Transverse colon (tissue), 4 donors: ENCODE measurements around the gene INA. TPM values are rescaled to one million over a fixed set of nuclear protein-coding genes. Genes with fewer than 3 reads are reported as not detected.

Experiments used
- DNase-seq: peaks from one replicate; pipeline ENCODE4 v3.0.0-alpha.2; 2019
- H3K27ac ChIP-seq, 4 donors: fragments of 200-600 bp; sonication (generic); 2 replicates each; pipeline ENCODE4 v1.5.1; 2016 to 2018; ENCODE audit warnings: inconsistent platforms in 4 of 4
- H3K27me3 ChIP-seq: fragments of 200-600 bp; sonication (generic); 2 replicates; pipeline ENCODE4 v1.5.1; 2017; ENCODE audit warnings: inconsistent platforms
- H3K36me3 ChIP-seq, 4 donors: fragments of 200-600 bp; sonication (generic); 2 replicates each; pipeline ENCODE4 v1.5.1; 2017 to 2019; ENCODE audit warnings: inconsistent platforms in 4 of 4
- H3K4me1 ChIP-seq, 4 donors: fragments of 200-600 bp; sonication (generic); 2 replicates each; pipeline ENCODE4 v1.5.1; 2017 to 2020; ENCODE audit warnings: inconsistent platforms in 4 of 4
- H3K4me3 ChIP-seq, 4 donors: fragments of 200-600 bp; sonication (generic); 1 replicate in 1 of 4; 2 replicates in 3 of 4; pipeline versions ENCODE4 v1.5.1 to v1.6.1; 2017 to 2019; ENCODE audit warnings: inconsistent platforms in 4 of 4
- H3K9me3 ChIP-seq, 2 donors: fragments of 200-600 bp; sonication (generic); 2 replicates each; pipeline ENCODE4 v1.5.1; 2017 to 2019; ENCODE audit warnings: inconsistent platforms in 2 of 2
- CTCF ChIP-seq, 5 experiments: fragments of 200-600 bp in 3 of 5; fragments of 450-650 bp in 2 of 5; sonication (generic) in 3 of 5; IDR thresholded peaks; 1 replicate in 2 of 5; 2 replicates in 3 of 5; pipeline ENCODE4 v1.5.1; 2016 to 2017; ENCODE audit warnings: antibody characterized with exemption in 5 of 5, inconsistent platforms in 3 of 5, mild to moderate bottlenecking in 2 of 5, moderate library complexity in 1 of 5
- EP300 ChIP-seq: sonication (generic); formaldehyde crosslinking; IDR thresholded peaks from one replicate; pipeline ENCODE4 v1.6.1; 2017; ENCODE audit warnings: antibody characterized with exemption, low read depth
- POLR2A ChIP-seq: fragments of 450-650 bp; IDR thresholded peaks from one replicate; pipeline ENCODE4 v1.6.1; 2016; ENCODE audit warnings: antibody characterized with exemption, mild to moderate bottlenecking, moderate library complexity
- POLR2AphosphoS5 ChIP-seq, 3 donors: sonication (generic); formaldehyde crosslinking; IDR thresholded peaks; one replicate each; pipeline ENCODE4 v1.6.1; 2016; ENCODE audit warnings: antibody characterized with exemption in 3 of 3
- WGBS, 2 donors: methylation state at CpG; one replicate each; pipeline ENCODE4 v1.1.5; 2018; ENCODE audit warnings: low coverage in 1 of 2; 5-methylcytosine and 5-hydroxymethylcytosine counted together
- in situ Hi-C, 4 donors: fragments of 200-750 bp; cut with MboI; loops; one replicate each; pipeline versions ENCODE4 v1.15.0 to v1.15.1; 2017; ENCODE audit warnings: low sequenced_read_pairs in 3 of 4, low pct_ligation_motif_present in 1 of 4, low pct_unique_long_range_greater_than_20kb in 1 of 4
- intact Hi-C: fragments of 100-400 bp; cut with DNase I; formaldehyde crosslinking; loops from one replicate; pipeline ENCODE4 v1.15.1; 2023; ENCODE audit warnings: low total_unique reads
- small RNA-seq, 4 donors: library from RNA; depleted of rRNA; stranded (forward); fragments of <200 nt; gene quantifications; one replicate each; pipeline ENCODE3, GENCODE V24; 2016
- total RNA-seq, 4 donors: library from RNA; depleted of rRNA; stranded (reverse); fragments of >200 nt; gene quantifications; one replicate each; pipeline ENCODE4 v1.1.0, GENCODE V29; 2016

INA gene
- total RNA-seq, 4 donors from 2014 or later = 0.60 to 1.1 (median 0.95) TPM

DNA sequence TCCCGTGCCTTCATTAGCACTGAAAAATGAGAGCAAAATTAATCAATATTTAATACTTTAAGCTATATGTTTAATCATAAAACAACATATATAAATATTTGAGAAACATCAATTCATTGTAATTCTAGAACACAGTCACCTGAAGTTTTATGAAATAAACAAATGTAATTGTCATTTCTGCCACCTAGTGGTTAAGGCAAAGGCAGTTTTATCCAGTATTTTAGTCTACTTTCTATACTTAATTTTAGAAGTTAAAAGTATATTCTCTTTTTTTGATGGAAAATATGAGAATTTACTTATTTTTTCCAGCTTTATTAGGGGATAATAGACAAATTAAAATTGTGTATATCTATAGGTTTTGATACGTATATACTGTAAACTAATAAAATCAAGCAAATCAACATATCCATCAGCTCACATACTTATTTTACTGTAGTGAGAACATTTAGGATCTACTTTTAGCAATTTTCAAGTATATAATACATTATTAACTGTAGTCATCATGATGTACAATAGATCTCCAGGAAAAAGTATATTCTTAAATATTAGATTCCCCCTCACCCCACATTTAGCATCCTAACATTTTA, 57.1 kb downstream of the INA start:
- no peaks in the 10 kb centered on the region for H3K9me3 ChIP-seq
- intact Hi-C loops = no loop called here
- 85 to 88% methylated on average over 2 of the region's 2 CpGs for WGBS, 2 donors
- H3K4me1 ChIP-seq = no peaks in the 10 kb centered on the region
- DNase-seq = no peak
- H3K27ac ChIP-seq = no peak overlapping the region
- no peak overlapping the region for H3K4me3 ChIP-seq
- in situ Hi-C loops = no loop called here
- no peak for TF ChIP-seq POLR2A
- no peak for TF ChIP-seq EP300
- TF ChIP-seq CTCF (IDR thresholded peaks at IDR 0.05) = peak; percentile 50 to 61 (median 56)
- no peak for TF ChIP-seq POLR2AphosphoS5 (IDR thresholded peaks at IDR 0.05)
- peaks cover 0 to 19% (median 4%) of the 10 kb centered on the region in 4 donors for H3K36me3 ChIP-seq
- no peaks in the 10 kb centered on the region for H3K27me3 ChIP-seq

GRCh38 chr10:103334567-103334966, 57.6 kb downstream of the INA start:
- H3K4me3 ChIP-seq = no peak overlapping the region
- TF ChIP-seq EP300 = no peak
- TF ChIP-seq CTCF (IDR thresholded peaks at IDR 0.05) = no peak
- no peak overlapping the region for H3K27ac ChIP-seq
- in situ Hi-C loops = no loop called here
- intact Hi-C loops = no loop called here
- H3K9me3 ChIP-seq = no peaks in the 10 kb centered on the region
- no peaks in the 10 kb centered on the region for H3K4me1 ChIP-seq
- H3K27me3 ChIP-seq = no peaks in the 10 kb centered on the region
- DNase-seq = no peak
- H3K36me3 ChIP-seq = peaks cover 0 to 21% (median 3%) of the 10 kb centered on the region in 4 donors

- peaks cover 0 to 21% (median 1%) of the 10 kb centered on the region in 4 donors for H3K36me3 ChIP-seq
Observed at GRCh38 chr10:103336370-103336769, 59.4 kb downstream of the INA start.

More at GRCh38 chr10:103336370-103336769, 59.4 kb downstream of the INA start:
- 90% methylated on average over 4 of the region's 4 CpGs; no CpG with 5 or more reads in 1 of the 2 donors for WGBS, 2 donors
- H3K4me3 ChIP-seq = no peak overlapping the region
- H3K4me1 ChIP-seq = no peaks in the 10 kb centered on the region
- no peak overlapping the region for H3K27ac ChIP-seq
- DNase-seq = no peak
- TF ChIP-seq POLR2AphosphoS5 (IDR thresholded peaks at IDR 0.05) = no peak
- no peak for TF ChIP-seq POLR2A
- no peak for TF ChIP-seq CTCF (IDR thresholded peaks at IDR 0.05)
- no peak for TF ChIP-seq EP300
- H3K27me3 ChIP-seq = no peaks in the 10 kb centered on the region
- no peaks in the 10 kb centered on the region for H3K9me3 ChIP-seq
- in situ Hi-C loops (no loop called here), intact Hi-C loops (no loop called here)

Small RNAs within 50 kb of the gene (small RNA-seq; reads per million reads assigned to genes)
- gene RNU11-3P = 0 reads per million in 4 donors

Other genes starting within 250 kb of the INA start
- gene NT5C2, start 83.9 kb upstream of the INA start, total RNA-seq = 100 to 1,000 TPM in 2 of 4 donors, 10 to 100 TPM in 2; 77.1 to 135 (median 105) TPM
- not detected for gene RPEL1, start 31.3 kb upstream of the INA start, total RNA-seq
- gene PCGF6, start 74.0 kb downstream of the INA start, total RNA-seq = 10 to 100 TPM in 3 of 4 donors, 1 to 10 TPM in 1; 5.9 to 44.5 (median 21.6) TPM
- 10 to 100 TPM in 1 of 4 donors, 1 to 10 TPM in 2, under 1 TPM in 1; 1.00 to 22.8 (median 5.9) TPM for gene TAF5, start 90.8 kb downstream of the INA start, total RNA-seq
- gene ATP5MK, start 119.3 kb downstream of the INA start, total RNA-seq = 100 to 1,000 TPM in 3 of 4 donors, 10 to 100 TPM in 1; 13.7 to 415 (median 216) TPM
- 10 to 100 TPM; 10.1 to 20.0 (median 13.3) TPM for gene PDCD11, start 119.5 kb downstream of the INA start, total RNA-seq
- 10 to 100 TPM in 3 of 4 donors, 1 to 10 TPM in 1; 3.2 to 21.1 (median 15.7) TPM for gene CALHM2, start 175.2 kb downstream of the INA start, total RNA-seq
- gene CALHM1, start 181.8 kb downstream of the INA start, total RNA-seq = not detected
- gene CALHM3, start 202.1 kb downstream of the INA start, total RNA-seq = not detected
- gene NEURL1, start 216.6 kb downstream of the INA start, total RNA-seq = 100 to 1,000 TPM in 1 of 4 donors, 10 to 100 TPM in 3; 36.7 to 177 (median 55.8) TPM